Endodermal cell (in vitro differentiated cells): Measurements from ENCODE around the gene CNGA4. TPM values are rescaled to one million over a fixed set of nuclear protein-coding genes. Genes with fewer than 3 reads are reported as not detected.

Source experiments
- DNase-seq: peaks from one replicate; pipeline ENCODE4 v3.0.0-alpha.2; 2017
- H3K27ac ChIP-seq: 2 replicates; pipeline ENCODE4 v1.5.1; 2013; ENCODE audit warnings: mild to moderate bottlenecking, low read depth, low read length, moderate library complexity
- H3K27me3 ChIP-seq: 2 replicates; pipeline ENCODE4 v1.6.1; 2013; ENCODE audit warnings: mild to moderate bottlenecking, low read length, moderate library complexity; ENCODE audit not compliant: insufficient read depth, control insufficient read depth, poor library complexity, severe bottlenecking
- H3K36me3 ChIP-seq: 2 replicates; pipeline ENCODE4 v1.7.0; 2013; ENCODE audit warnings: mild to moderate bottlenecking, low read length, moderate library complexity; ENCODE audit not compliant: control insufficient read depth, insufficient read depth
- H3K4me1 ChIP-seq: one replicate; pipeline ENCODE4 v1.7.0; 2013; ENCODE audit warnings: low read length; ENCODE audit not compliant: control insufficient read depth, insufficient read depth
- H3K4me3 ChIP-seq: 2 replicates; pipeline ENCODE4 v1.5.1; 2013; ENCODE audit warnings: mild to moderate bottlenecking, low read length, moderate library complexity
- H3K9ac ChIP-seq: 2 replicates; pipeline ENCODE4 v1.6.1; 2013; ENCODE audit warnings: mild to moderate bottlenecking, low read length, moderate library complexity; ENCODE audit not compliant: poor library complexity, severe bottlenecking; ENCODE audit errors: extremely low read depth
- H3K9me3 ChIP-seq: 2 replicates; pipeline ENCODE4 v1.6.1; 2013; ENCODE audit warnings: mild to moderate bottlenecking, low read length, moderate library complexity; ENCODE audit not compliant: control insufficient read depth
- H3K27ac Mint-ChIP-seq: 2 replicates; pipeline ENCODE4 v1.8.0; 2020; ENCODE audit warnings: mixed read lengths
- H3K27me3 Mint-ChIP-seq: 2 replicates; pipeline ENCODE4 v1.8.0; 2021; ENCODE audit warnings: mild to moderate bottlenecking, mixed read lengths; ENCODE audit not compliant: insufficient read depth
- H3K36me3 Mint-ChIP-seq: 2 replicates; pipeline ENCODE4 v1.8.0; 2020; ENCODE audit warnings: low read depth, mixed read lengths
- H3K4me1 Mint-ChIP-seq: 2 replicates; pipeline ENCODE4 v1.8.0; 2020; ENCODE audit warnings: mixed read lengths
- H3K4me3 Mint-ChIP-seq: 2 replicates; pipeline ENCODE4 v1.8.0; 2020; ENCODE audit warnings: mild to moderate bottlenecking, moderate library complexity, mixed read lengths
- H3K9me3 Mint-ChIP-seq: 2 replicates; pipeline ENCODE4 v1.8.0; 2020; ENCODE audit warnings: mild to moderate bottlenecking, mixed read lengths
- WGBS, 2 experiments: methylation state at CpG; one replicate each; pipeline versions ENCODE4 v1.1.5 to v1.1.7; 2013; ENCODE audit warnings: missing lambda C conversion rate in 2 of 2, mixed read lengths in 1 of 2; ENCODE audit not compliant: insufficient coverage in 1 of 2, insufficient read length in 1 of 2; 5-methylcytosine and 5-hydroxymethylcytosine counted together
- total RNA-seq, 2 donors: library from RNA; stranded (reverse); fragmentation: NEBNext Ultra II Directional in 1 of 2; extraction: Animal tissue kit (Norgen Biotek cat#: 25700) in 1 of 2; gene quantifications; 2 replicates in 1 of 2; 3 replicates in 1 of 2; pipeline ENCODE4 v1.2.1, GENCODE V29; 2021
- TF ChIP-seq, protein P1 (sequence below): fragments of 200-600 bp; sonication (generic); conservative IDR thresholded peaks from 2 replicates; pipeline ENCODE4 v1.5.0; 2021; ENCODE audit warnings: antibody characterized with exemption, mild to moderate bottlenecking

CNGA4 gene
- total RNA-seq, 2 donors from 2014 or later = 1.7 to 4.3 TPM

DNA sequence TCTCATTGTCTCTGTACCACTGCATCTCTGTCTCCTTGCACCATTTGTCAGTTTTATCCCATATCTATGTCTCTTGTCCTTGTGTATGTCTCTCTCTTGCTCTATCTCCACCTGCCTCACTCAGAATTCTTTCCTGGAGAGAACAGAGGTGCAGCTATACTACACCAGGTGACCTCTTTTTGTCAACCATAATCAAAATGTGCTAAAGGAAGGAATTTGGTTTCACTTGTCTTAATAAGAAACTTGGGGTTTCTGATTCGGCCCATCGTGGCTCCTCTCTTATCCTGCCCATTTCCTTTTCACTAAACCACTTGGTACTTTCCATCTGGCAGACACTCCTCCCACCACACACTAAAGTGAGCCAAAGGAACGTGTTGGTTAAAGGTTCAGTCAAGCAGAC is 35.6 kb upstream of the CNGA4 start:
- no peaks in the 10 kb centered on the region for H3K9me3 ChIP-seq
- Mint-ChIP-seq H3K27me3 (no peaks in the 10 kb centered on the region), H3K9me3 (no peaks in the 10 kb centered on the region), H3K27ac (no peak overlapping the region), H3K4me1 (no peaks in the 10 kb centered on the region), H3K4me3 (no peak overlapping the region), H3K36me3 (peaks cover 14% of the 10 kb centered on the region)
- 88 to 95% methylated on average over 1 to 3 of the region's 3 CpGs for WGBS, 2 experiments
- H3K36me3 ChIP-seq = peaks cover 54% of the 10 kb centered on the region
- H3K4me1 ChIP-seq = no peaks in the 10 kb centered on the region
- TF ChIP-seq, protein P1, sequence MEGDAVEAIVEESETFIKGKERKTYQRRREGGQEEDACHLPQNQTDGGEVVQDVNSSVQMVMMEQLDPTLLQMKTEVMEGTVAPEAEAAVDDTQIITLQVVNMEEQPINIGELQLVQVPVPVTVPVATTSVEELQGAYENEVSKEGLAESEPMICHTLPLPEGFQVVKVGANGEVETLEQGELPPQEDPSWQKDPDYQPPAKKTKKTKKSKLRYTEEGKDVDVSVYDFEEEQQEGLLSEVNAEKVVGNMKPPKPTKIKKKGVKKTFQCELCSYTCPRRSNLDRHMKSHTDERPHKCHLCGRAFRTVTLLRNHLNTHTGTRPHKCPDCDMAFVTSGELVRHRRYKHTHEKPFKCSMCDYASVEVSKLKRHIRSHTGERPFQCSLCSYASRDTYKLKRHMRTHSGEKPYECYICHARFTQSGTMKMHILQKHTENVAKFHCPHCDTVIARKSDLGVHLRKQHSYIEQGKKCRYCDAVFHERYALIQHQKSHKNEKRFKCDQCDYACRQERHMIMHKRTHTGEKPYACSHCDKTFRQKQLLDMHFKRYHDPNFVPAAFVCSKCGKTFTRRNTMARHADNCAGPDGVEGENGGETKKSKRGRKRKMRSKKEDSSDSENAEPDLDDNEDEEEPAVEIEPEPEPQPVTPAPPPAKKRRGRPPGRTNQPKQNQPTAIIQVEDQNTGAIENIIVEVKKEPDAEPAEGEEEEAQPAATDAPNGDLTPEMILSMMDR = no peak
- H3K9ac ChIP-seq = no peak overlapping the region
- no peak for DNase-seq
- H3K27me3 ChIP-seq = no peaks in the 10 kb centered on the region
- H3K27ac ChIP-seq = no peak overlapping the region
- H3K4me3 ChIP-seq = no peak overlapping the region

DNA sequence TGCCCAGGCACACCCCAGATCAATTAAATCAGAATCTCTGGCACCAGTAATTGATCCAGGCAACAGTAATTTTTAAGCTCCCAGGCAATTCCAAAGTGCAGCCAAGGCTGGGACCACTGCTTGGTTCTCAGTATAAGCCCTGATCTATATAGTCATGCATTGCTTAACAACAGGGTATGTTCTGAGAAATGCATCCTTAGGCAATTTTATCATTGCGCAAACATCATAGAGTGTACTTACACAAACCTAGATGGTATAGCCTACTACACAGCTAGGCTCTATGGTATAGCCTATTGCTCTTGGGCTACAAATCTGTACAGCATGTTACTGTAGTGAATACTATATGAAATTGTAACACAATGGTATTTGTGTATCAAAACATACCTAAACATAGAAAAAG is 34.2 kb upstream of the CNGA4 start:
- H3K4me1 Mint-ChIP-seq = no peaks in the 10 kb centered on the region
- H3K9me3 Mint-ChIP-seq = no peaks in the 10 kb centered on the region
- H3K27ac ChIP-seq = no peak overlapping the region
- no peak for DNase-seq
- TF ChIP-seq, protein P1 = no peak
- peaks cover 66% of the 10 kb centered on the region for H3K36me3 ChIP-seq
- no peaks in the 10 kb centered on the region for H3K27me3 ChIP-seq
- H3K9ac ChIP-seq = no peak overlapping the region
- H3K9me3 ChIP-seq = no peaks in the 10 kb centered on the region
- H3K4me3 Mint-ChIP-seq = no peak overlapping the region
- peaks cover 25% of the 10 kb centered on the region for H3K36me3 Mint-ChIP-seq
- no peaks in the 10 kb centered on the region for H3K4me1 ChIP-seq
- H3K4me3 ChIP-seq = no peak overlapping the region
- H3K27me3 Mint-ChIP-seq = no peaks in the 10 kb centered on the region
- no peak overlapping the region for H3K27ac Mint-ChIP-seq
- WGBS, 2 experiments = 93 to 100% methylated on average over 1 of the region's 1 CpG

DNA sequence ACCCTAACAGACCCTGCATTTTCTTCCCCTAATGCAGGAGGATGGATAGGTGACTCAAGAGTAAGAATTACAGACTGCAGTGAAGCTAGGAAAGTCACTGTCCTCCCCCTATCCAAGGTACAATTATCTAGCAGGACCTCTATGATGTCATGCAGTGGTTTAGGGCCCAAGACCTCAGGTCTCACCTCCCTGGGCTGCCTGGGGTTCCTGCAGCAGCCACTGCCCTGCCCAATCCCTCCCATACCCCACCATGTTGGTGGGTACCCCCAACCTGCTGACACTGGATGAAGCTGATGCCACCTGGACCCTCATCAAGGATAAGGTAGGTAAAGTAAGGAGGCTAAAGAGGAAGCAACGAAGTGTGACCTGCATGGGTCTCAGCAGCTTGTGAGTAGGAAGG is 33.5 kb upstream of the CNGA4 start, which contains the start of gene C11orf42:
TSS of gene C11orf42 (plus strand) at position 192 of the 400 bp plus-strand sequence. CDS start at position 251, 59 bp downstream.
- Histone ChIP-seq H3K9me3 (no peaks in the 10 kb centered on the region), H3K27ac (no peak within 1 kb of the TSS), H3K4me1 (no peaks in the 10 kb centered on the region), H3K9ac (no peak within 1 kb of the TSS), H3K4me3 (no peak within 1 kb of the TSS), H3K36me3 (peaks cover 72% of the 10 kb centered on the region), H3K27me3 (no peaks in the 10 kb centered on the region)
- DNase-seq = no peak
- H3K27ac Mint-ChIP-seq = no peak within 1 kb of the TSS
- H3K4me1 Mint-ChIP-seq = no peaks in the 10 kb centered on the region
- WGBS, 2 experiments = 75% methylated on average over 1 of the region's 1 CpG; no CpG with 5 or more reads in 1 of the 2 experiments
- H3K9me3 Mint-ChIP-seq = no peaks in the 10 kb centered on the region
- no peaks in the 10 kb centered on the region for H3K27me3 Mint-ChIP-seq
- H3K36me3 Mint-ChIP-seq = peaks cover 27% of the 10 kb centered on the region
- H3K4me3 Mint-ChIP-seq = no peak within 1 kb of the TSS
- TF ChIP-seq, protein P1 = no peak
